Epithelial cell of esophagus (primary cell): ENCODE results near the gene CBX8.

ENCODE experiments used
- DNase-seq: peaks from one replicate; pipeline ENCODE4 v3.0.0; 2010; ENCODE audit warnings: low read depth
- H3K4me3 ChIP-seq: 2 replicates; pipeline ENCODE4 v1.5.1; 2011; ENCODE audit warnings: mild to moderate bottlenecking, low read length, control low read depth
- TF ChIP-seq, protein P1 (sequence below): IDR thresholded peaks from 2 replicates; pipeline ENCODE4 v1.5.1; 2011; ENCODE audit warnings: low read depth, mild to moderate bottlenecking, low read length, control low read depth, inconsistent platforms; ENCODE audit not compliant: insufficient read depth; ENCODE audit errors: missing control alignments

The CBX8 gene

DNA sequence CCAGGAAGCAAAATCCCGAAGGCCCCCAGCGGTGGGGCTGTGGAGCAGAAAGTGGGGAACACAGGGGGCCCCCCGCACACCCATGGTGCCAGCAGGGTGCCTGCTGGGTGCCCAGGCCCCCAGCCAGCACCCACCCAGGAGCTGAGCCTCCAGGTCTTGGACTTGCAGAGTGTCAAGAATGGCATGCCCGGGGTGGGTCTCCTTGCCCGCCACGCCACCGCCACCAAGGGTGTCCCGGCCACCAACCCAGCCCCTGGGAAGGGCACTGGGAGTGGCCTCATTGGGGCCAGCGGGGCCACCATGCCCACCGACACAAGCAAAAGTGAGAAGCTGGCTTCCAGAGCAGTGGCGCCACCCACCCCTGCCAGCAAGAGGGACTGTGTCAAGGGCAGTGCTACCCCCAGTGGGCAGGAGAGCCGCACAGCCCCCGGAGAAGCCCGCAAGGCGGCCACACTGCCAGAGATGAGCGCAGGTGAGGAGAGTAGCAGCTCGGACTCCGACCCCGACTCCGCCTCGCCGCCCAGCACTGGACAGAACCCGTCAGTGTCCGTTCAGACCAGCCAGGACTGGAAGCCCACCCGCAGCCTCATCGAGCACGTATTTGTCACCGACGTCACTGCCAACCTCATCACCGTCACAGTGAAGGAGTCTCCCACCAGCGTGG is 12.4 kb downstream of the CBX8 start:
- TF ChIP-seq, protein P1, sequence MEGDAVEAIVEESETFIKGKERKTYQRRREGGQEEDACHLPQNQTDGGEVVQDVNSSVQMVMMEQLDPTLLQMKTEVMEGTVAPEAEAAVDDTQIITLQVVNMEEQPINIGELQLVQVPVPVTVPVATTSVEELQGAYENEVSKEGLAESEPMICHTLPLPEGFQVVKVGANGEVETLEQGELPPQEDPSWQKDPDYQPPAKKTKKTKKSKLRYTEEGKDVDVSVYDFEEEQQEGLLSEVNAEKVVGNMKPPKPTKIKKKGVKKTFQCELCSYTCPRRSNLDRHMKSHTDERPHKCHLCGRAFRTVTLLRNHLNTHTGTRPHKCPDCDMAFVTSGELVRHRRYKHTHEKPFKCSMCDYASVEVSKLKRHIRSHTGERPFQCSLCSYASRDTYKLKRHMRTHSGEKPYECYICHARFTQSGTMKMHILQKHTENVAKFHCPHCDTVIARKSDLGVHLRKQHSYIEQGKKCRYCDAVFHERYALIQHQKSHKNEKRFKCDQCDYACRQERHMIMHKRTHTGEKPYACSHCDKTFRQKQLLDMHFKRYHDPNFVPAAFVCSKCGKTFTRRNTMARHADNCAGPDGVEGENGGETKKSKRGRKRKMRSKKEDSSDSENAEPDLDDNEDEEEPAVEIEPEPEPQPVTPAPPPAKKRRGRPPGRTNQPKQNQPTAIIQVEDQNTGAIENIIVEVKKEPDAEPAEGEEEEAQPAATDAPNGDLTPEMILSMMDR, result no peak
- no peak for DNase-seq
- no peak overlapping the region for H3K4me3 ChIP-seq

DNA sequence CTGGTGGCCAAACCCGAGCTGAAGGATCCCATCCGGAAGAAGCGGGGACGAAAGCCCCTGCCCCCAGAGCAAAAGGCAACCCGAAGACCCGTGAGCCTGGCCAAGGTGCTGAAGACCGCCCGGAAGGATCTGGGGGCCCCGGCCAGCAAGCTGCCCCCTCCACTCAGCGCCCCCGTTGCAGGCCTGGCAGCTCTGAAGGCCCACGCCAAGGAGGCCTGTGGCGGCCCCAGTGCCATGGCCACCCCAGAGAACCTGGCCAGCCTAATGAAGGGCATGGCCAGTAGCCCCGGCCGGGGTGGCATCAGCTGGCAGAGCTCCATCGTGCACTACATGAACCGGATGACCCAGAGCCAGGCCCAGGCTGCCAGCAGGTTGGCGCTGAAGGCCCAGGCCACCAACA is 13.0 kb downstream of the CBX8 start:
- DNase-seq, result no peak
- H3K4me3 ChIP-seq, result no peak overlapping the region
- TF ChIP-seq, protein P1, result no peak

DNA sequence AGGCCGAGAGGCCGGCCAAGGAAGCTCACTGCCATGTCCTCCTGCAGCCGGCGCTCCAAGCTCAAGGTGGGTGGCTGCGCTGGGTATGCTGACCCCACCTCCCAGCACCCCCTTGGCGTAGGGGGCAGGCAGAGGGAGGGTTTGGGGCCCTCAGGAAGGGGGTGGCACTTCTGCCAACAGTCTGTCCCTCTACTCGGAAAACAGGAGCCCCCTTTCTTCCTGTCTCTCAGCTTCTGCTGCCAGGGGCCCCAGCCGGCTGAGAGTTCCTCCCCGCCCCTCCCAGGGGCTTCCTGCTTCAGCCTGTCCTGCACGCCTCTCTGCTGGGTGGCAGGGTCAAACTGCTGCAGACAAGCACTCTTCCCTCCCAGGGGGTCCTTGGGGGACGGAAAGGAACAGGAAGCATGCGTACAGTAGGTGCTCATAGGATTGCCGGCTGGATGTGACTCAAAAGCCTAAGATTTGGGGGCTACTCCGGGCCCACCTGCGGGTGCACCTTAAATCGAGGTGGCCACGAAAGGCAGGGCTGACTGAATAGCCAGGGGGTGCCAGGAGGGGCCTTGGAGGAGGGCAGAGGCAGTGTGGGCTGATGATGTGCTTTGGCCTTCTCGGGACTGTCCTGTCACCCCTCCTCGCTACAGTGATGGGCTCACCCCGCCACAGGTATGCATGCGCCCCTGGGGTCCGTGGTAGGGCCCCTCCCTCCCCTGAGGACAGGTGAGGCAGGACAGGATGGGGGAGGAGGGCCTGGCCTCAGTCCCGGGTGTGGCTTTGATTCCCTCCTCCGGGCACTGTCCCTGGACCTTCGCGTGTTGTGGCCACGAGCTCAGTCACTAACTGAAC is 14.9 kb downstream of the CBX8 start:
- H3K4me3 ChIP-seq, result no peak overlapping the region
- TF ChIP-seq, protein P1, result no peak
- DNase-seq, result no peak

DNA sequence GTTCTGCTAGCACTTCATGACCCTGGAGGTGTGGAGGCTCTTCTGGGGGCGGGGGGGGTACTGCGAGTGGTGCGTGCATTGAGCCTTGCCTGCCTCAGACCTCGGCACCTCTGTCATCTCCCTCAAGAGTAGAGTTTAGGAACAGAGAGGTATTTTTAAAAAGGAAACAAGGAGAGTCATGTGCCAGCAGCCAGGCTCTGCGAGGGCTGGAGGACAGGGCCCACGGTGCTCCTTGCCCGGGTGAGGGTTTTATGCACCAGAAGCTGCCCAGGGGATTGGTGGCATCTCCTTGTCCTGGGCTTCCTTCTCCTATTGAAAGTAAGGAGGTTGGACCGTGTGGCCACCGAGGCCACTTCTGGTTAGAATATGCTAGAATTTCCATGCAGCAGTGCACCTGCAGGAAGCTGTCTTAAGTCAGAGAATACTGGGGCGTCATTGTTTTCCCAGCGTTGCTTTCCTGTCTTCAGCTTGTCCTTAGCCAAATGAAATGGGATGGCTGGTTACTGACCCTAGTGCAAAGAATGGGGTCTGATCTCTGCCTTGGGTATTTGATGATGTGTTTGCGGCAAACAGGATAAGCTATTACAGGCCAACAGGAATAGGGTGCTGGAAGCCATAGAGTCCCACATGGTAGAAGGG is 15.7 kb downstream of the CBX8 start:
- H3K4me3 ChIP-seq, result no peak overlapping the region
- TF ChIP-seq, protein P1, result no peak
- no peak for DNase-seq

DNA sequence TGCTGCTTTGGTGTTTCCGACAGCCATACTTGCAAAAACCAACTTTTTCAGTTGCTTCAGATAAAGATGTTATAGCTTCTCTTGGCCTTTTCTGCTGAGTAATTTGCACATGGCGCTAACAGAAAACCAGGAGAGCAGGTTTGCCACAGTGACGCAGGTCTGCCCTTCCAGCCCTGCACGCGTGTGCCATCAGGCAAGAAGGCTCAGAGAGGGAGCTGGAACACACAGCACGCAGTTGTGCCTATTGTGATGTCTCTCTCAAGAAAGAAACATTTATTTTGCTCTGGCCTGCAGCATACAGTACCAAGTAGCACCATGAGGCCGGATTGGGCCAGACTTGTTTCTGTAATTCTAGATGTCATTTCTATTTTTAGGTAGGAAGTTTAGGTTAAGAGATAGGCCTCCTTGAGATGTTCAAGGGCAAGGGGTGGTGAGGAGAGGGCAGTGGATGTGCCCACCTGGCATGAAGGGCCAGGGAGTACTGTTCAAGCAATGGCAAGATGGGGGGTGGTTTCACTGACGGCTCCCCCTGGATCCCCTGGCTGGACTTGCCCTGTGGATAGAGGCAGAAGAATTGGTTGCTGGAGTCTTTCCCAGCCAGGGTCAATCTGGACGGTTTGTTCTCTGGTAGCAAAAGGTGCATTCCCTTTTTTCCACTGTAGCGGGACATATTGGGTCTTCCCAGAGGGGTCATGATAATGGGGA is 17.1 kb downstream of the CBX8 start:
- no peak overlapping the region for H3K4me3 ChIP-seq
- peak; percentile 74 for DNase-seq
- TF ChIP-seq, protein P1, result no peak

DNA sequence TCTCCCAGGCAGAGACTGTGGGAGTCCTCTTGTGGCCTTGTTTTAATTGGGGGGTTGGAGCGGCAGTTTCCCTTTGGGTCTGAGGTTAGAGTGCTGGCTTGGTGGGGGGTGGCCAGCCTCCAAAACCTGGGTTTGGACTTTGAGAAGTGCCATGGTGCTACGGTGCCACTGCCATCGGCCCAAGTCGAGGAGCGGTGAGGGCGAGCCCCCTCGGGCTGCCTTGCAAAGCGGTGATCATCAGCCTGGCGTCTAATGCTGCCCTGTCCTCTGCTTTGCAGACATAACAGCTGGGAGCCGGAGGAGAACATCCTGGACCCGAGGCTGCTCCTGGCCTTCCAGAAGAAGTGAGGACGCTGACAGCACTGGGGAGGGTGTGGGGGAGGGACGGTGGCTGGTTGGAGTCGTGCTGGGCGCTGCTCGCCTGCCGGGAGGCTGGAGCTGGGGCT is 17.8 kb downstream of the CBX8 start:
- no peak for DNase-seq
- TF ChIP-seq, protein P1, result no peak
- H3K4me3 ChIP-seq, result no peak overlapping the region
